GM12875 (cell line): Measurements from ENCODE around the gene ERICH2.
A peak's percentile ranks its signal among the peaks of the same experiment; 100 is the strongest.

Experiments used
- H3K4me3 ChIP-seq: one replicate; pipeline ENCODE4 v1.5.1; 2011; ENCODE audit warnings: low read depth, low read length, control low read depth
- TF ChIP-seq, protein P1 (sequence below): IDR thresholded peaks from 2 replicates; pipeline ENCODE4 v1.5.1; 2011; ENCODE audit warnings: low read depth, mild to moderate bottlenecking, control low read depth, inconsistent platforms, low read length, moderate library complexity, borderline replicate concordance; ENCODE audit not compliant: insufficient read depth

ERICH2 gene

DNA sequence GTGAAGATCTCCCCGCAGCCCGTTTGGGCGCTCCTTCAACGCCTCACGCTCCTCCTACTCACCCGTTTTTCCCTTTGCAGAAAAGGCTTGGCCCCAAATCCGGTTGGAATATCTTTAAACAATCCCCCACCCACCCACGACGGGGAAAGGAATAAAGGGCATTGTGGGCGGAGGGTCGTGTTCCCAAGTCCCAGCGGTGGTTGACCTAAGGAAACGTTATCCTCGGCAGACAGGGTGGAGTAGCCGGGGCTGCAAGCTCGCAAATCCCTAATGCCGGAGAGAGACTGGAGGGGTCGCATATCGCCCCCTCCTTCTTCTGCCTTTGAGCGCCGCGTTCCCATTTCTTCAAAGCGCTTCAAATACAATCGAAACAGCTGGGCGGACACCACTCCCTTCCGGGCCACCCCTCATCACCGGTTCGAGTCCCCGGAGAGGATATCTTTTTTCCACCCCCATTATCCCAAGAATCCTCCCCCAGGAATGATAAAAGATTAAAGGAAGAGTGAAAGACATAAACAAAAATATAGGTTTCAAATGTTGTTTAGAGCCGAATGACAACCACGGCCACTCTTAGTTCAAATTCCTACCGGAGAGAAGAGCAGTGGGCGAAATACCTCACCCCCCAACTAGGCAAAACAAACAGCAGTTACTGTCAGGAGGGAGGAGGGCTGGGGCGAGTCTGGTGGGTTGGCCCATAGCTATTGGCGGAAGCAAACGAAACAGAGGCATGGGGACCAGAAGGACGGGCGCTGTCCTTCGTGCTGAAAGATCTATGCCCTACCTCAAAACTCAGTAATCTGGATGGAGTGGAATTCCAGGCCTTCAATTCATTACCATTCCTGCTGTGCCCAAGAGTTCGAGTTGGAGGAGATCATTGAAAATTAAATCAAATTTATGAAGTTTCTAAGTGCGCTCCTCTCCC lies 43.7 kb downstream of the ERICH2 start:
- H3K4me3 ChIP-seq = no peak overlapping the region
- TF ChIP-seq, protein P1, sequence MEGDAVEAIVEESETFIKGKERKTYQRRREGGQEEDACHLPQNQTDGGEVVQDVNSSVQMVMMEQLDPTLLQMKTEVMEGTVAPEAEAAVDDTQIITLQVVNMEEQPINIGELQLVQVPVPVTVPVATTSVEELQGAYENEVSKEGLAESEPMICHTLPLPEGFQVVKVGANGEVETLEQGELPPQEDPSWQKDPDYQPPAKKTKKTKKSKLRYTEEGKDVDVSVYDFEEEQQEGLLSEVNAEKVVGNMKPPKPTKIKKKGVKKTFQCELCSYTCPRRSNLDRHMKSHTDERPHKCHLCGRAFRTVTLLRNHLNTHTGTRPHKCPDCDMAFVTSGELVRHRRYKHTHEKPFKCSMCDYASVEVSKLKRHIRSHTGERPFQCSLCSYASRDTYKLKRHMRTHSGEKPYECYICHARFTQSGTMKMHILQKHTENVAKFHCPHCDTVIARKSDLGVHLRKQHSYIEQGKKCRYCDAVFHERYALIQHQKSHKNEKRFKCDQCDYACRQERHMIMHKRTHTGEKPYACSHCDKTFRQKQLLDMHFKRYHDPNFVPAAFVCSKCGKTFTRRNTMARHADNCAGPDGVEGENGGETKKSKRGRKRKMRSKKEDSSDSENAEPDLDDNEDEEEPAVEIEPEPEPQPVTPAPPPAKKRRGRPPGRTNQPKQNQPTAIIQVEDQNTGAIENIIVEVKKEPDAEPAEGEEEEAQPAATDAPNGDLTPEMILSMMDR = no peak

DNA sequence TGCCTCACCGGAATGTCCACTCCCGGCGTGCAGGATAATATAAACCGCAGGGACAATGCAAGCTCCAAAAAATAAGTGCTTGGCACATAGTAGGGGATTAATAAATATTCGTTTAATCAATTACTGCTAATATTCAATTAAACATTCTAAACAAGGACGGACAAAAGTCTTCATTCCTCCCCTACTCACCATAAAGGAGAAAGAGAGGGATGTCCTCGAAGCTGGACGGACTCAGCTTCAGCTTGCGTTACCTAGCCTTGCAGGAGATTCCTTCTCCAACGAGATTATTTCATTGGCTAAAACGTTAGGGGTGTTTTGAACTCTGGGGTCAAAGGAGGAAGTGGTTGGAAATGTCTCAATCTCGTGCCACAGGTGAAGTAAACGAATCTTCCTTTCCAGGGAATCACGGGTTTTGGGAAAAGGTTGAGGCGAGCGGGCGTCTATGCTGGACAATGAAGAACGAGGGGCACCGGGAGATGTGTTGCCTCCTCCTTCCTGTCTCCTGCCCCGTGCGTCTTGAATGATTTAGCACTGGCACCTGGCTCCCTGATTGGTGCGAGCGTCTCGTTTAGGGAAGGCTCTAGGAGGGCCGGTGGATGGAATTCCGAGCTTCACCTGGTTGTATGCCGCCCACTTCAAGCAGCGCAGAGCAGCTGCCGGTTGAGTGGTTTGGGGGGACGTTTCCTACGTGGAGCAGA lies 44.5 kb downstream of the ERICH2 start:
- H3K4me3 ChIP-seq = no peak overlapping the region
- TF ChIP-seq, protein P1 = no peak

DNA sequence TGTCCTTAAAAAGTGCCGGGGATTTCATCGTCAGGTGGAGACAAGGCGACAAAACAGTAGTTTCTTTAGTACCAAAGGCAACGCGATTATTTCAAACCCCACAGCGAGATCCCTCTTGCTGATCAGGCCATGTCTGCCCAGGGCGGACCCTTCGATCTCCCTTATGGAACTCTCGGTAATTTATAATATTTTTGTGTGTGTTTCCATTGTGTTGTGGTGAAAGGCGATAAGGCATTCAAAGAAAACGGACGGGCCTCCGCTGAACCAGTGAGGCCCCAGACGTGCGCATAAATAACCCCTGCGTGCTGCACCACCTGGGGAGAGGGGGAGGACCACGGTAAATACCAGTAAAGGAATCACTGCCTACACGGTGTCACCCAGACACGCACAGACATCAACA lies 45.1 kb downstream of the ERICH2 start:
- no peak overlapping the region for H3K4me3 ChIP-seq

DNA sequence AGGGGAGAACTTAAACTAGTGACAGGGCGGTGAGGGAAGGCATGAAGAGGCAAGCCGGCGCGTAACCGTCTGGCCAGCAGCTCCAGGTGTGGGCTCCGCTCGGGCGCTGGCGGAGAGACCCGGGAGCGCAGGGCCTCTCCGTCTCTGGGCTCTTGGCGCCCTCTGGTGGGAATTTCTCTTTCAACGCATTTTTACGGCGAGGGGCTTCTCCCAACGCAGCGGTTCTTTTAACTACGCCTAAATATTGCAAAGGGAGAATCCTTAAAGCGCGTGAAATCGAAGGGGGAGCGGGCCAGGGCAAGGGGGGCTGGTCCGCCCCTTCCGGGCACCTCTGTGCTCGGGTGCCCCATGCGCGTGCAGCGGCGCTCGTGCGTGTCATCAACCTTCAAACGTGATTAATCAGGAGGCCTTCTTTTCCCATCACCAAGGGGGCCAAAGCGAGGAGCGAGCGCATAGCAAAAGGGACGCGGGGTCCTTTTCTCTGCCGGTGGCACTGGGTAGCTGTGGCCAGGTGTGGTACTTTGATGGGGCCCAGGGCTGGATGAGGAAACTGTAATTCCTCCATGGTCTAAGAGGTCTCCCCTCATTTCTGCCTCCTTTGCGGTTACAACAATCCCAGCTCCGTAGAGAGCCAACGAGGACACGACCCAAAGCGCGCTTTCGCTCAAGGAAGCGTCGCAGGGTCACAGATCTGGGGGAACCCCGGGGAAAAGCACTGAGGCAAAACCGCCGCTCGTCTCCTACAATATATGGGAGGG lies 45.7 kb downstream of the ERICH2 start:
- H3K4me3 ChIP-seq = peak overlapping the region; percentile 17
- TF ChIP-seq, protein P1 = peak; percentile 80

More for the DNA sequence above, 45.1 kb downstream of the ERICH2 start:
- TF ChIP-seq, protein P1 = no peak

DNA sequence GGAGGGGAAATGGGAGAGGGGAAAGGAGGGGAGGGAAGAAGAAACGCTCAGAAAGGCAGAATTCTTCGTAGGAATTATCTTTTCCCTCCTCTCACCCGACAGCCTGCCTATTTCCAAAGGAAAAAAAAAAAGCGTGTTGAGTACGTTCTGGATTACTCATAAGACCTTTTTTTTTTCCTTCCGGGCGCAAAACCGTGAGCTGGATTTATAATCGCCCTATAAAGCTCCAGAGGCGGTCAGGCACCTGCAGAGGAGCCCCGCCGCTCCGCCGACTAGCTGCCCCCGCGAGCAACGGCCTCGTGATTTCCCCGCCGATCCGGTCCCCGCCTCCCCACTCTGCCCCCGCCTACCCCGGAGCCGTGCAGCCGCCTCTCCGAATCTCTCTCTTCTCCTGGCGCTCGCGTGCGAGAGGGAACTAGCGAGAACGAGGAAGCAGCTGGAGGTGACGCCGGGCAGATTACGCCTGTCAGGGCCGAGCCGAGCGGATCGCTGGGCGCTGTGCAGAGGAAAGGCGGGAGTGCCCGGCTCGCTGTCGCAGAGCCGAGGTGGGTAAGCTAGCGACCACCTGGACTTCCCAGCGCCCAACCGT lies 46.4 kb downstream of the ERICH2 start, which contains the start of gene GAD1:
GAD1 (plus strand) TSS at position 384 of the 589 bp plus-strand sequence. CDS start 1,705 bp downstream, outside the sequence.
- TF ChIP-seq, protein P1 = no peak
- peak within 1 kb of the TSS; percentile 17 for H3K4me3 ChIP-seq

DNA sequence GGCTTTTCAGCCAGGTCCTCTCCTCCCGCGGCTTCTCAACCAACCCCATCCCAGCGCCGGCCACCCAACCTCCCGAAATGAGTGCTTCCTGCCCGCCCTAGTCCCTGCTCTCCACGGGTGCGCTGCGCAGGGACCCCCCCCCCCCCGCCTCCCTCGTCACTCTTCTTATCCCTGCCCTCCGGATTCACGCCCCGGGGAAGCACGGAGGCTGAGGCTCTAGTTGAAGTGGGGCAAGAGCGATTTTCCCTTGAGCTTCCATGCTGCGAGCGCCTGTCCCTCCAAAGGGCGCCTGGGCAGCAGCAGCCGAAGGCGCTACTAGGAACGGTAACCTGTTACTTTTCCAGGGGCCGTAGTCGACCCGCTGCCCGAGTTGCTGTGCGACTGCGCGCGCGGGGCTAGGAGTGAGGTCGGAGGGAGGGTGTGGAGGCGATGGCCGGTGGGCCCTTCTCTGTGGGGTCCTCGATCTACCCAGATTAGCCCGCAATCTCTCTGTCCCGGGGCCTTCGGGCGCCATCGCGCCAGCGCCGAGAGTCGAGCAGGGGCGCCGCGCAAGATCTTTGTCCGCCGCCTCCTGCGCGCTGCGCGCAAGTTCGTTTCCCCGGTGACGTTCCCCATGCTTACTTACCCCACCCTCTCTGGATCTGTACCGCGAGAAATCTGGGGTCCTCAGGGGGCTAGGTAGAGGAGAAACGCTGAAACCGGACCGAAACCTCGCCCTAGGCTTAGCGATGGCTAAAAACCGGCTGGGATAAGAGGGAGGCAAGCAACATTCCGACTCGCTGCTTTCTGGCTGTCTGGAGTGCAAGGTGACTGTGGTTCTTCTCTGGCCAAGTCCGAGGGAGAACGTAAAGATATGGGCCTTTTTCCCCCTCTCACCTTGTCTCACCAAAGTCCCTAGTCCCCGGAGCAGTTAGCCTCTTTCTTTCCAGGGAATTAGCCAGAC lies 47.2 kb downstream of the ERICH2 start:
- TF ChIP-seq, protein P1 = no peak
- no peak overlapping the region for H3K4me3 ChIP-seq
